ENCODE data around the gene DIPK1C. TPM values are rescaled to one million over a fixed set of nuclear protein-coding genes. Genes with fewer than 3 reads are reported as not detected.
A peak's percentile ranks its signal among the peaks of the same experiment; 100 is the strongest.

The DIPK1C gene
- total RNA-seq, 1 experiment from 2014 or later = not detected

GRCh38 chr18:74463254-74463653, 6.1 kb upstream of the DIPK1C start:
- BruUV-seq (replicated peaks) = no TSS peak
- H3K9me3 Mint-ChIP-seq (ENCODE audit: low read depth, unreplicated experiment) = no peaks in the 10 kb centered on the region
- H3K27ac Mint-ChIP-seq (ENCODE audit: unreplicated experiment) = no peak overlapping the region
- TF ChIP-seq CTCF (IDR thresholded peaks at IDR 0.05; ENCODE audit: unreplicated experiment) = no peak
- DNase-seq = no peak
- CTCF ChIA-PET = no interaction called here
- no peaks in the 10 kb centered on the region for H3K36me3 Mint-ChIP-seq (ENCODE audit: insufficient read depth, unreplicated experiment)
- H3K27me3 Mint-ChIP-seq (ENCODE audit: unreplicated experiment) = peaks cover 51% of the 10 kb centered on the region
- peaks cover 9% of the 10 kb centered on the region for H3K4me1 Mint-ChIP-seq (ENCODE audit: low read depth, unreplicated experiment)
- H3K4me3 Mint-ChIP-seq (ENCODE audit: low read depth, unreplicated experiment) = no peak overlapping the region
- intact Hi-C loops (cut with micrococcal nuclease; ENCODE audit: unreplicated experiment) = no loop called here

GRCh38 chr18:74460825-74461224, 3.7 kb upstream of the DIPK1C start:
- no peak for TF ChIP-seq CTCF (IDR thresholded peaks at IDR 0.05; ENCODE audit: unreplicated experiment)
- intact Hi-C loops (cut with micrococcal nuclease; ENCODE audit: unreplicated experiment) = no loop called here

GRCh38 chr18:74459889-74460288, 2.8 kb upstream of the DIPK1C start:
- Mint-ChIP-seq H3K9me3 (ENCODE audit: low read depth, unreplicated experiment) (no peaks in the 10 kb centered on the region), H3K4me3 (ENCODE audit: low read depth, unreplicated experiment) (no peak overlapping the region), H3K27me3 (ENCODE audit: unreplicated experiment) (peaks cover 84% of the 10 kb centered on the region), H3K4me1 (ENCODE audit: low read depth, unreplicated experiment) (peaks cover 8% of the 10 kb centered on the region), H3K27ac (ENCODE audit: unreplicated experiment) (no peak overlapping the region), H3K36me3 (ENCODE audit: insufficient read depth, unreplicated experiment) (peaks cover 5% of the 10 kb centered on the region)
- intact Hi-C loops (cut with micrococcal nuclease; ENCODE audit: unreplicated experiment) = no loop called here
- CTCF ChIA-PET = interaction anchor here (1.0 kb wide), 1 partner anchor 34 kb away, joined by 4 read pairs; no protein-coding TSS in a partner anchor
- TF ChIP-seq CTCF (IDR thresholded peaks at IDR 0.05; ENCODE audit: unreplicated experiment) = no peak
- no TSS peak for BruUV-seq (replicated peaks)
- no peak for DNase-seq

More at GRCh38 chr18:74460825-74461224, 3.7 kb upstream of the DIPK1C start:
- DNase-seq = no peak
- peaks cover 75% of the 10 kb centered on the region for H3K27me3 Mint-ChIP-seq (ENCODE audit: unreplicated experiment)
- H3K36me3 Mint-ChIP-seq (ENCODE audit: insufficient read depth, unreplicated experiment) = peaks cover 5% of the 10 kb centered on the region
- H3K9me3 Mint-ChIP-seq (ENCODE audit: low read depth, unreplicated experiment) = no peaks in the 10 kb centered on the region
- no peak overlapping the region for H3K27ac Mint-ChIP-seq (ENCODE audit: unreplicated experiment)
- BruUV-seq (replicated peaks) = no TSS peak
- no peak overlapping the region for H3K4me3 Mint-ChIP-seq (ENCODE audit: low read depth, unreplicated experiment)
- peaks cover 8% of the 10 kb centered on the region for H3K4me1 Mint-ChIP-seq (ENCODE audit: low read depth, unreplicated experiment)
- CTCF ChIA-PET = no interaction called here

GRCh38 chr18:74457725-74458421, 765 bp upstream of the DIPK1C start:
- TF ChIP-seq CTCF (IDR thresholded peaks at IDR 0.05; ENCODE audit: unreplicated experiment) = no peak
- no peaks in the 10 kb centered on the region for H3K9me3 Mint-ChIP-seq (ENCODE audit: low read depth, unreplicated experiment)
- no TSS peak for BruUV-seq (replicated peaks)
- peaks cover 5% of the 10 kb centered on the region for H3K36me3 Mint-ChIP-seq (ENCODE audit: insufficient read depth, unreplicated experiment)
- CTCF ChIA-PET = no interaction called here
- DNase-seq = no peak
- peak overlapping the region; percentile 66 for H3K4me3 Mint-ChIP-seq (ENCODE audit: low read depth, unreplicated experiment)
- H3K27me3 Mint-ChIP-seq (ENCODE audit: unreplicated experiment) = peaks cover 96% of the 10 kb centered on the region
- intact Hi-C loops (cut with micrococcal nuclease; ENCODE audit: unreplicated experiment) = no loop called here
- H3K4me1 Mint-ChIP-seq (ENCODE audit: low read depth, unreplicated experiment) = peaks cover 8% of the 10 kb centered on the region
- H3K27ac Mint-ChIP-seq (ENCODE audit: unreplicated experiment) = no peak overlapping the region

Measured in Calu3 (cell line).